GM23338 (cell line): ENCODE measurements around the gene NPLOC4.
A peak's percentile ranks its signal among the peaks of the same experiment; 100 is the strongest.

ENCODE experiments used
- CREB1 ChIP-seq: fragments of 250-450 bp; sonication (Bioruptor Pico); IDR thresholded peaks from 2 replicates; pipeline ENCODE4 v1.5.0; 2020; ENCODE audit warnings: low read depth, mild to moderate bottlenecking, moderate library complexity
- ETS1 ChIP-seq: IDR thresholded peaks from 2 replicates; pipeline ENCODE4 v1.6.1; 2016; ENCODE audit warnings: antibody characterized with exemption
- EZH2 ChIP-seq: fragments of 200-600 bp; sonication (generic); IDR thresholded peaks from one replicate; pipeline ENCODE4 v1.8.0; 2017; ENCODE audit warnings: antibody characterized with exemption, mild to moderate bottlenecking, low read depth; ENCODE audit not compliant: unreplicated experiment
- ZNF331 ChIP-seq: fragments of 250-450 bp; sonication (Bioruptor Pico); IDR thresholded peaks from 2 replicates; pipeline ENCODE4 v1.5.0; 2020; ENCODE audit warnings: low read depth, mild to moderate bottlenecking, moderate library complexity
- TF ChIP-seq, protein P1 (sequence below): IDR thresholded peaks from one replicate; pipeline ENCODE4 v1.6.1; 2018; ENCODE audit warnings: antibody characterized with exemption; ENCODE audit not compliant: unreplicated experiment
- TF ChIP-seq, protein P2 (sequence below), 2 experiments: fragments of 200-600 bp in 1 of 2; sonication (generic) in 1 of 2; conservative IDR thresholded peaks; 2 replicates each; pipeline versions ENCODE4 v1.5.1 to v1.6.1; 2016 to 2017; ENCODE audit warnings: antibody characterized with exemption in 2 of 2, low read depth in 2 of 2, mild to moderate bottlenecking in 2 of 2, moderate library complexity in 1 of 2

GRCh38 chr17:81601525-81602120, 35.3 kb downstream of the NPLOC4 start:
- TF ChIP-seq EZH2 (no peak), ZNF331 (CRISPR knock-in tag) (no peak), CREB1 (CRISPR knock-in tag) (no peak), ETS1 (no peak)
- TF ChIP-seq, protein P1, sequence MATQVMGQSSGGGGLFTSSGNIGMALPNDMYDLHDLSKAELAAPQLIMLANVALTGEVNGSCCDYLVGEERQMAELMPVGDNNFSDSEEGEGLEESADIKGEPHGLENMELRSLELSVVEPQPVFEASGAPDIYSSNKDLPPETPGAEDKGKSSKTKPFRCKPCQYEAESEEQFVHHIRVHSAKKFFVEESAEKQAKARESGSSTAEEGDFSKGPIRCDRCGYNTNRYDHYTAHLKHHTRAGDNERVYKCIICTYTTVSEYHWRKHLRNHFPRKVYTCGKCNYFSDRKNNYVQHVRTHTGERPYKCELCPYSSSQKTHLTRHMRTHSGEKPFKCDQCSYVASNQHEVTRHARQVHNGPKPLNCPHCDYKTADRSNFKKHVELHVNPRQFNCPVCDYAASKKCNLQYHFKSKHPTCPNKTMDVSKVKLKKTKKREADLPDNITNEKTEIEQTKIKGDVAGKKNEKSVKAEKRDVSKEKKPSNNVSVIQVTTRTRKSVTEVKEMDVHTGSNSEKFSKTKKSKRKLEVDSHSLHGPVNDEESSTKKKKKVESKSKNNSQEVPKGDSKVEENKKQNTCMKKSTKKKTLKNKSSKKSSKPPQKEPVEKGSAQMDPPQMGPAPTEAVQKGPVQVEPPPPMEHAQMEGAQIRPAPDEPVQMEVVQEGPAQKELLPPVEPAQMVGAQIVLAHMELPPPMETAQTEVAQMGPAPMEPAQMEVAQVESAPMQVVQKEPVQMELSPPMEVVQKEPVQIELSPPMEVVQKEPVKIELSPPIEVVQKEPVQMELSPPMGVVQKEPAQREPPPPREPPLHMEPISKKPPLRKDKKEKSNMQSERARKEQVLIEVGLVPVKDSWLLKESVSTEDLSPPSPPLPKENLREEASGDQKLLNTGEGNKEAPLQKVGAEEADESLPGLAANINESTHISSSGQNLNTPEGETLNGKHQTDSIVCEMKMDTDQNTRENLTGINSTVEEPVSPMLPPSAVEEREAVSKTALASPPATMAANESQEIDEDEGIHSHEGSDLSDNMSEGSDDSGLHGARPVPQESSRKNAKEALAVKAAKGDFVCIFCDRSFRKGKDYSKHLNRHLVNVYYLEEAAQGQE, result no peak
- TF ChIP-seq, protein P2, sequence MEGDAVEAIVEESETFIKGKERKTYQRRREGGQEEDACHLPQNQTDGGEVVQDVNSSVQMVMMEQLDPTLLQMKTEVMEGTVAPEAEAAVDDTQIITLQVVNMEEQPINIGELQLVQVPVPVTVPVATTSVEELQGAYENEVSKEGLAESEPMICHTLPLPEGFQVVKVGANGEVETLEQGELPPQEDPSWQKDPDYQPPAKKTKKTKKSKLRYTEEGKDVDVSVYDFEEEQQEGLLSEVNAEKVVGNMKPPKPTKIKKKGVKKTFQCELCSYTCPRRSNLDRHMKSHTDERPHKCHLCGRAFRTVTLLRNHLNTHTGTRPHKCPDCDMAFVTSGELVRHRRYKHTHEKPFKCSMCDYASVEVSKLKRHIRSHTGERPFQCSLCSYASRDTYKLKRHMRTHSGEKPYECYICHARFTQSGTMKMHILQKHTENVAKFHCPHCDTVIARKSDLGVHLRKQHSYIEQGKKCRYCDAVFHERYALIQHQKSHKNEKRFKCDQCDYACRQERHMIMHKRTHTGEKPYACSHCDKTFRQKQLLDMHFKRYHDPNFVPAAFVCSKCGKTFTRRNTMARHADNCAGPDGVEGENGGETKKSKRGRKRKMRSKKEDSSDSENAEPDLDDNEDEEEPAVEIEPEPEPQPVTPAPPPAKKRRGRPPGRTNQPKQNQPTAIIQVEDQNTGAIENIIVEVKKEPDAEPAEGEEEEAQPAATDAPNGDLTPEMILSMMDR (conservative IDR thresholded peaks at IDR 0.05; ENCODE audit: low read depth in 2 of 2), result peak; percentile 70 to 82
